LNCaP clone FGC (cell line): ENCODE measurements around the gene RASSF4.

Source experiments
- DNase-seq: peaks from one replicate; pipeline ENCODE4 v3.0.0-alpha.2; 2011; ENCODE audit warnings: low read depth
- H3K4me3 ChIP-seq: 2 replicates; pipeline ENCODE4 v1.5.1; 2011; ENCODE audit warnings: mild to moderate bottlenecking, low read depth, low read length, control low read depth
- CTCF ChIP-seq: IDR thresholded peaks from 2 replicates; pipeline ENCODE4 v1.5.1; 2012; ENCODE audit warnings: mild to moderate bottlenecking; ENCODE audit not compliant: control insufficient read depth, insufficient read depth; ENCODE audit errors: extremely low read depth

The RASSF4 gene

GRCh38 chr10:44927352-44927751, 32.2 kb upstream of the RASSF4 start:
- no peak overlapping the region for H3K4me3 ChIP-seq
- DNase-seq: no peak
- no peak for TF ChIP-seq CTCF

DNA sequence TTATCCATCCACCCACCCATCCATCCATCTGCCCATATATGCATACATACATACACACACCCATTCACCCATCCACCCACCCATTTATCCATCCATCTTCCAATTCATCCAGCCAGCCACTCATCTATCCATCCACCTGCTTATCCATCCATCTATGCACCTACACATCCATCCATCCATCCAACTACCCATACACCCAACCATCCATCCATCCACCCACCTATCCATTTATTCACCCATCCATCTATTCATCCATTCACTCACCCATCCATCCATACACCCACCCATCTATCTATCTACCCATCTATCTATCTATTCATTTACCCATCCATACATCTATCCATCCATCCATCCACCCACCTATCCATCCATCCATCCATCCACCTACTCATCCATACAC, 31.1 kb upstream of the RASSF4 start:
- no peak for DNase-seq
- H3K4me3 ChIP-seq: no peak overlapping the region
- TF ChIP-seq CTCF: no peak

GRCh38 chr10:44929356-44930255, 30.0 kb upstream of the RASSF4 start:
- no peak overlapping the region for H3K4me3 ChIP-seq
- TF ChIP-seq CTCF: no peak
- DNase-seq: no peak

GRCh38 chr10:44930904-44931620, 28.5 kb upstream of the RASSF4 start:
- H3K4me3 ChIP-seq: no peak overlapping the region
- no peak for TF ChIP-seq CTCF
- no peak for DNase-seq

- DNase-seq: no peak
- no peak for TF ChIP-seq CTCF
- no peak overlapping the region for H3K4me3 ChIP-seq
Measured at GRCh38 chr10:44931621-44932516, 27.7 kb upstream of the RASSF4 start.
